ENCODE data around the gene POLRMT. TPM values are rescaled to one million over a fixed set of nuclear protein-coding genes. Genes with fewer than 3 reads are reported as not detected.

Gene POLRMT
- total RNA-seq, 2 donors from 2014 or later, result 55.0 to 104 TPM

DNA sequence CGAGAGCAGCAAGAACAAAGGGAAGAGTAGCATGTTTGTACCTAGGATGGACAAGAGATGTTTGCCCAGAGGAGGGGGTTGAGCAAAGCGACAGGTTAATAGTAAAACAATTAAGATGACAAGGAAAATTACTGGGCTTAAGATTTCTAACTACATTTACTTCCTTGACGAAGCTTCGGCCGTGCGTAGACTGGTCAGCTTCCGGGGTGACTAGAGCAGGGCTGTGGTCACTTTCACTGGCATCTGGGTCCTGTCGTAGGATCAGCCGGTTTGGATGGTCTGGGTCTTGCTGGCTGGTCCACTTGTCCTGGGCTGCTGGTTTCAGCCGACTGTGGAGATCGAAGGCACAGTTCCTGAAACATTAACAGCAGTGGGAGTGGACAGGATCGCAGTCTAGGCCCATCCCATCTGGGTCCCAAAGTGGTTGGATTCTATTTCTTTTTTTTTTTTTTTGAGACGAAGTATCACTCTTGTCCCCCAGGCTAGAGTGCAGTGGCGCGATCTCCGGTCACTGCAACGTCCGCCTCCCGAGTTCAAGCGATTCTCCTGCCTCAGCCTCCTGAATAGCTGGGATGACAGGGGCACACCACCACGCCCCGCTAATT lies 65.9 kb downstream of the POLRMT start:
- H3K9me3 Mint-ChIP-seq, result no peaks in the 10 kb centered on the region
- no peak for ATAC-seq
- H3K36me3 Mint-ChIP-seq, result no peaks in the 10 kb centered on the region
- no peak overlapping the region for H3K4me3 Mint-ChIP-seq
- no peak overlapping the region for H3K27ac Mint-ChIP-seq
- H3K27me3 Mint-ChIP-seq, result no peaks in the 10 kb centered on the region
- H3K4me1 Mint-ChIP-seq (ENCODE audit: low read depth in 2 of 2), result peaks cover 14 to 15% of the 10 kb centered on the region in 2 donors
- no peak for DNase-seq (ENCODE audit: low spot score)

Other genes starting within 250 kb of the POLRMT start
- not detected for gene C2CD4C, start 224.4 kb downstream of the POLRMT start, total RNA-seq
- gene SHC2, start 172.5 kb downstream of the POLRMT start, total RNA-seq, result under 1 TPM in 1 of 2 donors, not detected in 1; 0.67 TPM
- under 1 TPM in 1 of 2 donors, not detected in 1; 0.33 TPM for gene MADCAM1, start 137.1 kb downstream of the POLRMT start, total RNA-seq
- 10 to 100 TPM; 16.3 to 17.7 TPM for gene TPGS1, start 126.0 kb downstream of the POLRMT start, total RNA-seq
- gene CDC34, start 101.8 kb downstream of the POLRMT start, total RNA-seq, result 10 to 100 TPM; 46.5 to 73.2 TPM
- 10 to 100 TPM; 34.5 to 49.7 TPM for gene GZMM, start 89.5 kb downstream of the POLRMT start, total RNA-seq
- gene BSG, start 60.9 kb downstream of the POLRMT start, total RNA-seq, result 100 to 1,000 TPM; 236 to 274 TPM
- gene HCN2, start 43.7 kb downstream of the POLRMT start, total RNA-seq, result under 1 TPM; 0.29 to 0.64 TPM
- not detected for gene FGF22, start 6.3 kb upstream of the POLRMT start, total RNA-seq
- 100 to 1,000 TPM in 1 of 2 donors, 10 to 100 TPM in 1; 77.7 to 138 TPM for gene RNF126, start 29.7 kb upstream of the POLRMT start, total RNA-seq
- gene FSTL3, start 42.9 kb upstream of the POLRMT start, total RNA-seq, result 1 to 10 TPM; 1.7 to 3.6 TPM
- gene PRSS57, start 61.9 kb upstream of the POLRMT start, total RNA-seq, result 1 to 10 TPM in 1 of 2 donors, not detected in 1; 1.4 TPM
- gene PALM, start 75.4 kb upstream of the POLRMT start, total RNA-seq, result not detected
- not detected for gene MISP, start 117.6 kb upstream of the POLRMT start, total RNA-seq
- gene PTBP1, start 163.9 kb upstream of the POLRMT start, total RNA-seq, result 100 to 1,000 TPM; 604 to 619 TPM
- not detected for gene PLPPR3, start 188.4 kb upstream of the POLRMT start, total RNA-seq
- gene AZU1, start 194.3 kb upstream of the POLRMT start, total RNA-seq, result under 1 TPM; 0.25 to 0.36 TPM
- not detected for gene PRTN3, start 207.5 kb upstream of the POLRMT start, total RNA-seq
- gene ELANE, start 218.8 kb upstream of the POLRMT start, total RNA-seq, result not detected
- under 1 TPM in 1 of 2 donors, not detected in 1; 0.53 TPM for gene CFD, start 226.1 kb upstream of the POLRMT start, total RNA-seq